GM21381 (cell line): ENCODE measurements around the gene NPTXR.

Experiments used
- ATAC-seq: cut with Tn5 transposase; IDR thresholded peaks from one replicate; pipeline ENCODE4 v1.9.1; 2021; ENCODE audit warnings: mild to moderate bottlenecking, moderate library complexity; ENCODE audit not compliant: unreplicated experiment

NPTXR gene

GRCh38 chr22:38774496-38775166 lies 69.2 kb downstream of the NPTXR start:
- ATAC-seq: no peak

GRCh38 chr22:38773363-38773946 lies 70.4 kb downstream of the NPTXR start:
- ATAC-seq: no peak

- ATAC-seq: no peak
Measured at GRCh38 chr22:38772623-38772873, 71.3 kb downstream of the NPTXR start.

GRCh38 chr22:38770257-38770949 lies 73.4 kb downstream of the NPTXR start:
- ATAC-seq: no peak
